Measurements from ENCODE around the gene MAPK8. TPM values are rescaled to one million over a fixed set of nuclear protein-coding genes. Genes with fewer than 3 reads are reported as not detected.
"Not testable (repeated sequence)": the region's sequence is repeated elsewhere in the genome, so short reads cannot be mapped to it uniquely, and the experiment has no call there.

Gene MAPK8
- polyA plus RNA-seq, 2 of the 4 experiments (the other 2 are of a cell fraction) = 29.6 to 71.4 TPM

GRCh38 chr10:48421862-48422261, 115.4 kb downstream of the MAPK8 start:
- FAIRE-seq; H3K9me3 ChIP-seq; H3K4me3 ChIP-seq; H3K4me2 ChIP-seq; POLR2A ChIA-PET; ATAC-seq; H3K4me1 ChIP-seq; H3K27ac ChIP-seq; DNase-seq (ENCODE audit: low read depth in 1 of 2, low spot score in 1 of 2); CTCF ChIA-PET: not testable (repeated sequence)
- TF ChIP-seq ZC3H11A (IDR thresholded peaks at IDR 0.05) = peak; percentile 19; the same call in 1 of the 2 replicates
- 95% methylated on average over 2 of the region's 2 CpGs for WGBS (ENCODE audit: missing lambda C conversion rate)

- FAIRE-seq (no peak), ATAC-seq (no peak), DNase-seq (ENCODE audit: low read depth in 1 of 2, low spot score in 1 of 2) (no peak)
- H3K9me3 ChIP-seq = no peaks in the 10 kb centered on the region
- no peak overlapping the region for H3K27ac ChIP-seq
- no peaks in the 10 kb centered on the region for H3K4me1 ChIP-seq
- CTCF ChIA-PET = interaction anchor here (1.4 kb wide), 1 partner anchor 21 kb away, joined by 3 read pairs; no protein-coding TSS in a partner anchor
- TF ChIP-seq MAFK (IDR thresholded peaks at IDR 0.05; ENCODE audit: partially characterized antibody) (no peak), KDM1A (IDR thresholded peaks at IDR 0.05; ENCODE audit: low read depth) (no peak), MAZ (IDR thresholded peaks at IDR 0.05; ENCODE audit: borderline replicate concordance, low read depth, low read length) (no peak), EP300 (IDR thresholded peaks at IDR 0.05) (no peak), FOXS1 (CRISPR knock-in tag; IDR thresholded peaks at IDR 0.05) (no peak), PBX3 (IDR thresholded peaks at IDR 0.05) (no peak), HOXA7 (CRISPR knock-in tag; IDR thresholded peaks at IDR 0.05) (no peak), MYC (IDR thresholded peaks at IDR 0.05; ENCODE audit: borderline replicate concordance, low read length) (no peak), REST (IDR thresholded peaks at IDR 0.05) (no peak), HMGXB4 (CRISPR knock-in tag; IDR thresholded peaks at IDR 0.05; ENCODE audit: borderline replicate concordance) (no peak)
- TF ChIP-seq, protein P1, sequence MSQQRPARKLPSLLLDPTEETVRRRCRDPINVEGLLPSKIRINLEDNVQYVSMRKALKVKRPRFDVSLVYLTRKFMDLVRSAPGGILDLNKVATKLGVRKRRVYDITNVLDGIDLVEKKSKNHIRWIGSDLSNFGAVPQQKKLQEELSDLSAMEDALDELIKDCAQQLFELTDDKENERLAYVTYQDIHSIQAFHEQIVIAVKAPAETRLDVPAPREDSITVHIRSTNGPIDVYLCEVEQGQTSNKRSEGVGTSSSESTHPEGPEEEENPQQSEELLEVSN (IDR thresholded peaks at IDR 0.05; ENCODE audit: borderline replicate concordance, low read depth) = no peak
- H3K4me3 ChIP-seq = no peak overlapping the region
- POLR2A ChIA-PET = no interaction called here
- WGBS (ENCODE audit: missing lambda C conversion rate) = 93% methylated on average over 4 of the region's 4 CpGs
- H3K4me2 ChIP-seq = no peak overlapping the region
These were observed 117.4 kb downstream of the MAPK8 start for GRCh38 chr10:48423884-48424283.

DNA sequence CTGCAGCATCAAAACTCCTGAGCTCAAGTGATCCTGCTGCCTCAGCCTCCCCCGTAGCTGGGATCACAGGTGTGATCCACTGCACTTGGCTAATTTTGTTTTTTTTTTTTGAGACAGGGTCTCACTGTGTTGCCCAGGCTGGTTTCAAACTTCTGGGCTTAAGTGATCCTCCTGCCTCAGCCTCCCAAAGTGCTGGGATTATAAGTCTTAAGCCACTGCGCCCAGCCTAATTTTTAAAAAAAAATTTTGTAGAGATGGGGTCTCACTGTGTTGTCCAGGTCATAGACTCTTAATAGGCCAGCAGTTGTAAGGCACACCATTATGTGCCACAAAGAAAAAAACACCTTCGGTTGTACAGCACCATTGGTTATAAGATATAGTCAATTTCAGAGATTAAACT, 122.4 kb downstream of the MAPK8 start:
- ATAC-seq (no peak), FAIRE-seq (no peak), DNase-seq (ENCODE audit: low read depth in 1 of 2, low spot score in 1 of 2) (no peak)
- POLR2A ChIA-PET = no interaction called here
- Histone ChIP-seq H3K4me3 (no peak overlapping the region), H3K4me2 (no peak overlapping the region), H3K4me1 (no peaks in the 10 kb centered on the region), H3K27ac (no peak overlapping the region), H3K9me3 (no peaks in the 10 kb centered on the region)
- CTCF ChIA-PET = no interaction called here
- WGBS (ENCODE audit: missing lambda C conversion rate) = 94% methylated on average over 3 of the region's 3 CpGs
- TF ChIP-seq CEBPB (IDR thresholded peaks at IDR 0.05) (no peak), PHF8 (IDR thresholded peaks at IDR 0.05; ENCODE audit: borderline replicate concordance, low read depth) (no peak), RFX5 (IDR thresholded peaks at IDR 0.05) (no peak), HOXA7 (CRISPR knock-in tag; IDR thresholded peaks at IDR 0.05) (no peak), FOSB (CRISPR knock-in tag; IDR thresholded peaks at IDR 0.05) (no peak), EHMT2 (IDR thresholded peaks at IDR 0.05; ENCODE audit: low read depth) (no peak), HOXB5 (CRISPR knock-in tag; IDR thresholded peaks at IDR 0.05) (no peak), ZNF302 (CRISPR knock-in tag; IDR thresholded peaks at IDR 0.05) (no peak), RNF2 (IDR thresholded peaks at IDR 0.05; ENCODE audit: borderline replicate concordance, low read depth) (no peak), KDM1A (IDR thresholded peaks at IDR 0.05; ENCODE audit: low read depth) (no peak), ATOH8 (CRISPR knock-in tag; IDR thresholded peaks at IDR 0.05; ENCODE audit: low read depth) (no peak)
- TF ChIP-seq, protein P2, sequence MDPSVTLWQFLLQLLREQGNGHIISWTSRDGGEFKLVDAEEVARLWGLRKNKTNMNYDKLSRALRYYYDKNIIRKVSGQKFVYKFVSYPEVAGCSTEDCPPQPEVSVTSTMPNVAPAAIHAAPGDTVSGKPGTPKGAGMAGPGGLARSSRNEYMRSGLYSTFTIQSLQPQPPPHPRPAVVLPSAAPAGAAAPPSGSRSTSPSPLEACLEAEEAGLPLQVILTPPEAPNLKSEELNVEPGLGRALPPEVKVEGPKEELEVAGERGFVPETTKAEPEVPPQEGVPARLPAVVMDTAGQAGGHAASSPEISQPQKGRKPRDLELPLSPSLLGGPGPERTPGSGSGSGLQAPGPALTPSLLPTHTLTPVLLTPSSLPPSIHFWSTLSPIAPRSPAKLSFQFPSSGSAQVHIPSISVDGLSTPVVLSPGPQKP (IDR thresholded peaks at IDR 0.05; ENCODE audit: low read depth, low read length) = no peak

All from A549 (cell line).